PC-9 (cell line): ENCODE measurements around the gene HAT1. TPM values are rescaled to one million over a fixed set of nuclear protein-coding genes. Genes with fewer than 3 reads are reported as not detected.

ENCODE experiments used
- BruUV-seq: library from RNA; stranded (reverse); fragments of 400-500 nt; replicated peaks from 2 replicates; lab custom pipeline; 2021; lab: Mats Ljungman, UMichigan
- CTCF ChIA-PET: fragments of 300-600 bp; sonication (Branson Sonifier 250); formaldehyde crosslinking; loops from one replicate; lab custom pipeline; 2022; ENCODE audit warnings: antibody characterized with exemption; lab: Charles Lee
- POLR2A ChIA-PET: fragments of 300-600 bp; sonication (Branson Sonifier 250); formaldehyde crosslinking; loops from one replicate; lab custom pipeline; 2022; ENCODE audit warnings: antibody characterized with exemption; ENCODE audit not compliant: unreplicated experiment; lab: Charles Lee
- DNase-seq, 2 experiments: peaks; one replicate each; pipeline versions ENCODE4 v3.0.0 to v3.0.0-alpha.2; 2015 to 2022; ENCODE audit warnings: mixed read lengths in 1 of 2
- H2AFZ ChIP-seq: fragments of 200-600 bp; sonication (generic); 2 replicates; pipeline ENCODE4 v1.8.1; 2017; ENCODE audit warnings: antibody characterized with exemption
- H3F3A ChIP-seq: fragments of 200-600 bp; sonication (generic); 2 replicates; pipeline ENCODE4 v1.8.1; 2017; ENCODE audit warnings: antibody characterized with exemption, mild to moderate bottlenecking, low read depth; ENCODE audit not compliant: insufficient read depth
- H3K27ac ChIP-seq: fragments of 200-600 bp; sonication (generic); 2 replicates; pipeline ENCODE4 v1.6.1; 2016; ENCODE audit warnings: mixed run types
- H3K27me3 ChIP-seq: fragments of 200-600 bp; sonication (generic); 2 replicates; pipeline ENCODE4 v1.6.1; 2016; ENCODE audit warnings: low read depth, mixed run types; ENCODE audit not compliant: insufficient read depth
- H3K36me3 ChIP-seq: fragments of 200-600 bp; sonication (generic); 2 replicates; pipeline ENCODE4 v1.6.1; 2016; ENCODE audit warnings: low read depth, mixed run types
- H3K4me1 ChIP-seq: fragments of 200-600 bp; sonication (generic); replicated peaks from 2 replicates; pipeline ENCODE4 v1.6.1; 2016; ENCODE audit warnings: mixed run types; ENCODE audit not compliant: insufficient read depth
- H3K4me2 ChIP-seq: fragments of 200-600 bp; sonication (generic); 2 replicates; pipeline ENCODE4 v1.6.1; 2017; ENCODE audit warnings: mixed run types
- H3K4me3 ChIP-seq: fragments of 200-600 bp; sonication (generic); 2 replicates; pipeline ENCODE4 v1.6.1; 2016; ENCODE audit warnings: mixed run types
- H3K79me2 ChIP-seq: fragments of 200-600 bp; sonication (generic); 2 replicates; pipeline ENCODE4 v1.6.1; 2017; ENCODE audit warnings: low read depth, mixed run types
- H3K9me2 ChIP-seq: fragments of 200-600 bp; sonication (generic); 2 replicates; pipeline ENCODE4 v1.8.1; 2017; ENCODE audit warnings: mild to moderate bottlenecking; ENCODE audit not compliant: insufficient read depth
- H3K9me3 ChIP-seq: fragments of 200-600 bp; sonication (generic); 2 replicates; pipeline ENCODE4 v1.8.1; 2016; ENCODE audit warnings: low read depth; ENCODE audit not compliant: insufficient read depth
- H4K20me1 ChIP-seq: fragments of 200-600 bp; sonication (generic); 2 replicates; pipeline ENCODE4 v1.8.1; 2017; ENCODE audit not compliant: insufficient read depth
- CTCF ChIP-seq: fragments of 200-600 bp; sonication (generic); conservative IDR thresholded peaks from 2 replicates; pipeline ENCODE4 v1.6.1; 2017; ENCODE audit warnings: mixed run types, antibody characterized with exemption, mild to moderate bottlenecking, moderate library complexity
- EZH2 ChIP-seq: fragments of 200-600 bp; sonication (generic); IDR thresholded peaks from 2 replicates; pipeline ENCODE4 v1.8.0; 2017; ENCODE audit warnings: antibody characterized with exemption, low read depth
- intact Hi-C: fragments of 100-400 bp; cut with micrococcal nuclease; formaldehyde crosslinking; loops from one replicate; pipeline ENCODE4 v1.10.0; 2022; ENCODE audit not compliant: unreplicated experiment
- total RNA-seq: library from RNA; stranded (reverse); gene quantifications from 2 replicates; pipeline ENCODE4 v1.2.3, GENCODE V29; 2021

HAT1 gene
- total RNA-seq, 1 experiment from 2014 or later, result 132 TPM

- Histone ChIP-seq H3K4me3 (no peak overlapping the region), H2AFZ (no peak overlapping the region), H3K27ac (no peak overlapping the region), H3F3A (peaks cover 22% of the 10 kb centered on the region; the same call in 1 of the 2 replicates), H3K79me2 (peaks cover 9% of the 10 kb centered on the region), H3K9me2 (no peaks in the 10 kb centered on the region), H3K4me1 (no peaks in the 10 kb centered on the region), H3K27me3 (no peaks in the 10 kb centered on the region), H4K20me1 (peaks cover 16% of the 10 kb centered on the region; the same call in 1 of the 2 replicates), H3K36me3 (peaks cover 9% of the 10 kb centered on the region), H3K9me3 (no peaks in the 10 kb centered on the region), H3K4me2 (no peak overlapping the region)
- ChIA-PET CTCF (no interaction called here), POLR2A (no interaction called here)
- intact Hi-C loops, result no loop called here
- no TSS peak for BruUV-seq
- no peak for DNase-seq
- TF ChIP-seq CTCF (no peak), EZH2 (no peak)
Observed at GRCh38 chr2:171952748-171953147, 30.5 kb downstream of the HAT1 start.

GRCh38 chr2:171956135-171956825, 34.0 kb downstream of the HAT1 start:
- no peak for TF ChIP-seq EZH2
- TF ChIP-seq CTCF, result no peak
- CTCF ChIA-PET, result no interaction called here
- no TSS peak for BruUV-seq
- Histone ChIP-seq H3K9me2 (no peaks in the 10 kb centered on the region), H3K27ac (no peak overlapping the region), H3K36me3 (peaks cover 9% of the 10 kb centered on the region), H3F3A (peaks cover 24% of the 10 kb centered on the region; the same call in 1 of the 2 replicates), H3K79me2 (peaks cover 21% of the 10 kb centered on the region; the same call in 1 of the 2 replicates), H4K20me1 (0 out of 2 replicates have a peak, but pooled peaks cover 9% of the 10 kb centered on the region), H3K4me2 (no peak overlapping the region), H3K4me3 (no peak overlapping the region), H3K4me1 (no peaks in the 10 kb centered on the region), H2AFZ (no peak overlapping the region), H3K9me3 (no peaks in the 10 kb centered on the region), H3K27me3 (no peaks in the 10 kb centered on the region)
- POLR2A ChIA-PET, result interaction anchor here (0.5 kb wide), 1 partner anchor 171 kb away, joined by 4 read pairs; no protein-coding TSS in a partner anchor
- no peak for DNase-seq
- intact Hi-C loops, result no loop called here

GRCh38 chr2:171957061-171957460, 34.8 kb downstream of the HAT1 start:
- Histone ChIP-seq H3K36me3 (peaks cover 9% of the 10 kb centered on the region), H3F3A (peaks cover 21% of the 10 kb centered on the region; the same call in 1 of the 2 replicates), H4K20me1 (peaks cover 11% of the 10 kb centered on the region; the same call in 1 of the 2 replicates), H3K4me1 (no peaks in the 10 kb centered on the region), H3K4me3 (no peak overlapping the region), H3K9me3 (no peaks in the 10 kb centered on the region), H3K79me2 (peaks cover 25% of the 10 kb centered on the region; the same call in 1 of the 2 replicates), H2AFZ (no peak overlapping the region), H3K27me3 (no peaks in the 10 kb centered on the region), H3K9me2 (no peaks in the 10 kb centered on the region), H3K27ac (no peak overlapping the region), H3K4me2 (no peak overlapping the region)
- ChIA-PET CTCF (no interaction called here), POLR2A (interaction anchor here (0.5 kb wide), 1 partner anchor 171 kb away, joined by 4 read pairs; no protein-coding TSS in a partner anchor)
- intact Hi-C loops, result loop anchor here (1.0 kb wide), 1 partner anchor 146 kb away; no protein-coding TSS in a partner anchor
- no TSS peak for BruUV-seq
- DNase-seq, result peak in 1 of 2 experiments; percentile 21
- TF ChIP-seq CTCF (peak; percentile 54), EZH2 (no peak)
